Measurements from ENCODE around the gene POSTN.
"Not testable (repeated sequence)": the region's sequence is repeated elsewhere in the genome, so short reads cannot be mapped to it uniquely, and the experiment has no call there.

The POSTN gene

GRCh38 chr13:37594550-37594949, 4.0 kb downstream of the POSTN start:
- DNase-seq = no peak

GRCh38 chr13:37589381-37589780, 9.2 kb downstream of the POSTN start:
- not testable (repeated sequence) for DNase-seq

- no peak for DNase-seq
These were observed 11.3 kb downstream of the POSTN start for GRCh38 chr13:37587236-37587635.

- no peak for DNase-seq
These were observed 12.4 kb downstream of the POSTN start for GRCh38 chr13:37586164-37586563.

GRCh38 chr13:37585541-37585940, 13.0 kb downstream of the POSTN start:
- DNase-seq = no peak

- no peak for DNase-seq
These were observed 22.0 kb downstream of the POSTN start for GRCh38 chr13:37576601-37577000.

GRCh38 chr13:37565425-37565824, 33.1 kb downstream of the POSTN start:
- no peak for DNase-seq

- no peak for DNase-seq
These were observed 37.5 kb downstream of the POSTN start for GRCh38 chr13:37561031-37561430.

- no peak for DNase-seq
These were observed 38.0 kb downstream of the POSTN start for GRCh38 chr13:37560526-37560925.

GRCh38 chr13:37558766-37559165, 39.8 kb downstream of the POSTN start:
- not testable (repeated sequence) for DNase-seq

- DNase-seq = no peak
These were observed 52.5 kb downstream of the POSTN start for GRCh38 chr13:37546087-37546486.

- DNase-seq = no peak
These were observed 53.6 kb downstream of the POSTN start for GRCh38 chr13:37544995-37545394.

GRCh38 chr13:37539976-37540605, 58.5 kb downstream of the POSTN start:
- no peak for DNase-seq

GRCh38 chr13:37539170-37539569, 59.4 kb downstream of the POSTN start:
- no peak for DNase-seq

- DNase-seq = no peak
These were observed 63.1 kb downstream of the POSTN start for GRCh38 chr13:37535501-37535900.

GRCh38 chr13:37534676-37535075, 63.9 kb downstream of the POSTN start:
- DNase-seq = no peak

GRCh38 chr13:37534181-37534580, 64.4 kb downstream of the POSTN start:
- no peak for DNase-seq

GRCh38 chr13:37531049-37531448, 67.5 kb downstream of the POSTN start:
- no peak for DNase-seq

- no peak for DNase-seq
These were observed 68.7 kb downstream of the POSTN start for GRCh38 chr13:37529751-37530385.

- DNase-seq = no peak
These were observed 71.7 kb downstream of the POSTN start for GRCh38 chr13:37526710-37527473.

- no peak for DNase-seq
These were observed 83.3 kb downstream of the POSTN start for GRCh38 chr13:37515226-37515625.

All from CD4-positive, alpha-beta T cell treated with Interferon gamma for 1 hour (primary cell).